HG02763 (cell line): ENCODE data around the gene HIF1A.
"Not testable (repeated sequence)": the region's sequence is repeated elsewhere in the genome, so short reads cannot be mapped to it uniquely, and the experiment has no call there.

ENCODE experiments used
- ATAC-seq: cut with Tn5 transposase; IDR thresholded peaks from one replicate; pipeline ENCODE4 v1.9.1; 2021; ENCODE audit warnings: mild to moderate bottlenecking, moderate library complexity; ENCODE audit not compliant: unreplicated experiment

The HIF1A gene

DNA sequence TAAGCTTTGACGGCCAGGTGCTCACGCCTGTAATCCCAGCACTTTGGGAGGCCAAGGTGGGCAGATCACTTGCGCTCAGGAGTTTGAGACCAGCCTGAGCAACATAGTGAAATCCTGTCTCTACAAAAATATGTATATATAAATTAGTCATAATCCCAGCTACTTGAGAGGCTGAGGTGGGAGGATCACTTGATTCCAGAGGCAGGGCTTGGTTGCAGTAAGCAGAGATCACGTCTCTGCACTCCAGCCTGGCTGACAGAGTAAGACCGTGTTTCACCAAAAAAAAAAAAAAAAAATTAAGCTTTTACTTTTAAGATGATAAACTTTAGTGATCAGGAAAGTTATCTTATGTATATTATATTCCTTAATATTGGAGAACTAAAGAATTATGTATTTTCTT, 48.9 kb downstream of the HIF1A start:
- no peak for ATAC-seq

DNA sequence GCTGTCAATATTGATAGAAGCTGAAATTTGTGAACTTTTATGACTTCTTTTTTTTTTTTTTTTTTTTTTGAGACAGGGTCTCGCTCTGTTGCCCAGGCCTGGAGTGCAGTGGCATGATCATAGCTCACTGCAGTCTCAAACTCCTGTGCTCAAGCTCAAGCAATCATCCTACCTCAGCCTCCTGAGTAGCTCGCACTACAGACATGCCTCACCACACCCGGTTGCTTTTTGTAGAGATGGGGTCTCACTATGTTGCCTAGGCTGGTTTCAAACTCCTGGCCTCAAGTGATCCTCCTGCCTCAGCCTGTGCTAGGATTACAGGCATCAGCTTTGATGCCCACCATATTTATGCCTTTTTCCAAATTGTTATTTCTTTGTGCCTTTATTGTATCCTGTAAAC, 51.0 kb downstream of the HIF1A start:
- not testable (repeated sequence) for ATAC-seq

- ATAC-seq, result no peak
These were observed 51.6 kb downstream of the HIF1A start for GRCh38 chr14:61746881-61747280.

DNA sequence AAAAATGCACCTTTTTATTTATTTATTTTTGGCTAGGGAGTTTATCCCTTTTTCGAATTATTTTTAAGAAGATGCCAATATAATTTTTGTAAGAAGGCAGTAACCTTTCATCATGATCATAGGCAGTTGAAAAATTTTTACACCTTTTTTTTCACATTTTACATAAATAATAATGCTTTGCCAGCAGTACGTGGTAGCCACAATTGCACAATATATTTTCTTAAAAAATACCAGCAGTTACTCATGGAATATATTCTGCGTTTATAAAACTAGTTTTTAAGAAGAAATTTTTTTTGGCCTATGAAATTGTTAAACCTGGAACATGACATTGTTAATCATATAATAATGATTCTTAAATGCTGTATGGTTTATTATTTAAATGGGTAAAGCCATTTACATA, 52.0 kb downstream of the HIF1A start:
- no peak for ATAC-seq

GRCh38 chr14:61749264-61749663, 54.0 kb downstream of the HIF1A start:
- ATAC-seq, result no peak

DNA sequence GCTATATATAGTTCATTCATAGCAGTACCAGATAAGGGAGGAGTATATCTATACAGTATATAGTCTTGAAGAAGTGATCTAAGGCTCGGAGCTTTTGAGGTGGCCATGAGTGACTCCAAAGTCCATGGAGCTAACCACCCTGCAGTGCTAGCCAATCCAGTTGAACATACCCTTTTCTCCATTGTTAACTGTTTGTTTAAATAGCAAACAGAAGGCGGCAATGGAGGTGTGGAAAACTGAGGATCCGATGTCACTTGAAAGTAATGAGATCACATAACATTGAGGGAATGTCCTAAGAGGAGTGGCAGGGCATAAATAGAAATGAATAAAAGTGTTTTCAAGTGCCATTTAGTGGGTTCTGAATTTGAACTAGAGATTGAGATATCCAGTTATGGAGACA, 54.6 kb downstream of the HIF1A start:
- no peak for ATAC-seq

GRCh38 chr14:61750708-61751474, 55.6 kb downstream of the HIF1A start:
- peak; percentile 93 for ATAC-seq

GRCh38 chr14:61751475-61751989, 56.2 kb downstream of the HIF1A start:
- no peak for ATAC-seq

- peak; percentile 28 for ATAC-seq
These were observed 57.3 kb downstream of the HIF1A start for GRCh38 chr14:61752626-61753025.

- ATAC-seq, result no peak
These were observed 58.3 kb downstream of the HIF1A start for GRCh38 chr14:61753631-61754030.

GRCh38 chr14:61754627-61755381, 59.5 kb downstream of the HIF1A start:
- no peak for ATAC-seq

DNA sequence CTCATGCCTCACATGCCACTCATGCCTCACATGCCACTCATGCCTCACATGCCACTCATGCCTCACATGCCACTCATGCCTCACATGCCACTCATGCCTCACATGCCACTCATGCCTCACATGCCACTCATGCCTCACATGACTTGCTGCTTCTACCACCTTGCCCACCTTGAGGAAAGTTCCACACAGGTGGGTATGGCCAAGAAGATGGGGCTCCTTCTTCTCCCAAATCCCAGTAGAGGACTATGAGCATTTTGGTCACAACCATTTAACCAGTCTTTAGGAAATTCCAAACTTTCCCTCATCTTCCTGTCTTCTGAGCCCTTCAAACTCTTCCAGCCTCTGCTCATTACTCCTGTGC, 60.0 kb downstream of the HIF1A start:
- not testable (repeated sequence) for ATAC-seq

DNA sequence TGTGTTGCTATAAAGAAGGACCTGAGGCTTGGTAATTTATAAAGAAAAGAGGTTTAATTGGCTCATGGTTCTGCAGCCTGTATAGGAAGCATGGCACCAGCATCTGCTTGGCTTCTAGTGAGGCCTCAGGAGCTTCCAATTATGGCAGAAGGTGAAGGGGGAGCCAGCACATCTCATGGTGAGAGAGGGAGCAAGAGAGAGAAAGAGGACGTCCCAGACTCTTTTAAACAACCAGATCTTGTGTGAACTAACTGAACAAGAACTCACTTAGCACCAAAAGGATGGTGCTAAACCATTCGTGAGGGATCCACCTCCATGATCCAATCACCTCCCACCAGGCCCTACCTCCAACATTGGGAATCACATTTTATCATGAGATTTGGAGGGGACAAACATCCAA, 60.8 kb downstream of the HIF1A start:
- no peak for ATAC-seq

DNA sequence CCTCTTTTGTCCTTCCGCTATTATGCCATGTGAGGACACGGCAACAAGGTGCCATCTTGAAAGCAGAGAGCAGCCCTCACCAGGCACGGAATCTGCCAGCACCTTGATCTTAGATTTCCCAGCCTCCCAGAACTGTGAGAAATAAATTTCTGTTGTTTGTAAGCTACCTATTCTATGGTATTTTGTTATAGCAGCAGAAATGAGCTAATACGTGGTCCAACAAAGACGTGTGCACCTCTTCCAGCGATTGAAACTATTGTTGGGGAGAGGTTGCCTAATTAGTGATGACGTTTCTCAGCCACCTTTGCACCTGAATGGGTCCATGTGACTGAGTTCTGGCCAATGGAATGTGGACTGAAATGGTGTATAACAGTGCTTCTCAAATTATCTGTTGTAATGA, 64.6 kb downstream of the HIF1A start:
- ATAC-seq, result no peak

DNA sequence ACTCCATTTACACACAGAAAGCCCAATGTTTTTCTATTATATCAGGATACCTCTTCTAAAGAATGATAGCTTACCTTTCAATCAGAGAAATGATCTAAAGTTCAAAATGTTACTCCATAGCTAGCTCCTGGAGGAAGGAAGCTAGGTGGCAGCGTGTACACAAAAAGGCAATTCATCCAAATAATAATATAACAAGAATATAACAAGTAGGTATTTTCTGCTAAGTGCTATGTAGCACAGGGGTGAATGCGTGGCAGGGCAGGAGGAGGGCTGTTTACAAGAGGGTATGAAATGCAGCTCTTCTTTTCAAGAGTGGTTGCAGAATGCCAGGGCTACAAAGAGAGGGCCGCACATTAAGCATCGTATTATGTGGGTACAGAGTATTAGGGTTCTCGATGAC, 66.2 kb downstream of the HIF1A start:
- ATAC-seq, result no peak

DNA sequence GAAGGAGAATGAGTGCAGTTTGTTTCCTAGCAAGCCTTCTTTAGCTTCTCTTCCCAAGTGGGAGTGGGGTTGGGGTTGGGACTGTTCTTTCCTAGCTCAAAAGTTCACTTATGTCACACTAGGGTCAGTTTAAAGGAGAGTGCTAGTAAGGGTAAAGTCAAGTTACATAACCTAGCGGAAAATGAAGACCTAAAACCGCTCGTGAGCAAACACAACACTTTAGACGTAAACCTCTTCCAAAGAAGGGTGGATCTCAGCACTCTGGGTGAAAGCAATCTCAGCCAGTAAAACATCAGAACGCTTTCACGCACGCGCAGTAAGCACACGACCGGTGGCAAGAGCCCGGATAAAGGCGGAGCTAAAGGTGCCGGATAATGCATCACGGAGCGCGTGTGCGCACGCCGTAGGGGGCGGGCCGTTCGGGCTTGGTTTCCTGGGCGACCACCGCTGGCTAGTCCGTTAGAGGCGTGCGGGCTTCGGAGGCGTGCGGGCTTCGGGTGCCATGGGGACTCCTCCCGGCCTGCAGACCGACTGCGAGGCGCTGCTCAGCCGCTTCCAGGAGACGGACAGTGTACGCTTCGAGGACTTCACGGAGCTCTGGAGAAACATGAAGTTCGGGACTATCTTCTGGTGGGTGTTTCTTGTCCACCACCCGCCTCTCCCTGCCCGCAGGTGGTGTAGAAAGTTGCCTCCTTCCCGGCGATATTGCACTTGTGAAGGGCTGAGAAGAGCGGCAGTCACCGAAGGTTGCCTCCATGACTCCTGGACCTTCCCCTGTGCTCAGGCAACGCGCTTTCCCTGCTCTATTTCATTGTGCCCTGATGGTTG, 66.9 kb downstream of the HIF1A start, which contains the start of gene SNAPC1:
TSS of gene SNAPC1 (plus strand) at position 462 of the 828 bp plus-strand sequence. CDS start at position 503, 41 bp downstream.
- ATAC-seq, result peak; percentile 99

DNA sequence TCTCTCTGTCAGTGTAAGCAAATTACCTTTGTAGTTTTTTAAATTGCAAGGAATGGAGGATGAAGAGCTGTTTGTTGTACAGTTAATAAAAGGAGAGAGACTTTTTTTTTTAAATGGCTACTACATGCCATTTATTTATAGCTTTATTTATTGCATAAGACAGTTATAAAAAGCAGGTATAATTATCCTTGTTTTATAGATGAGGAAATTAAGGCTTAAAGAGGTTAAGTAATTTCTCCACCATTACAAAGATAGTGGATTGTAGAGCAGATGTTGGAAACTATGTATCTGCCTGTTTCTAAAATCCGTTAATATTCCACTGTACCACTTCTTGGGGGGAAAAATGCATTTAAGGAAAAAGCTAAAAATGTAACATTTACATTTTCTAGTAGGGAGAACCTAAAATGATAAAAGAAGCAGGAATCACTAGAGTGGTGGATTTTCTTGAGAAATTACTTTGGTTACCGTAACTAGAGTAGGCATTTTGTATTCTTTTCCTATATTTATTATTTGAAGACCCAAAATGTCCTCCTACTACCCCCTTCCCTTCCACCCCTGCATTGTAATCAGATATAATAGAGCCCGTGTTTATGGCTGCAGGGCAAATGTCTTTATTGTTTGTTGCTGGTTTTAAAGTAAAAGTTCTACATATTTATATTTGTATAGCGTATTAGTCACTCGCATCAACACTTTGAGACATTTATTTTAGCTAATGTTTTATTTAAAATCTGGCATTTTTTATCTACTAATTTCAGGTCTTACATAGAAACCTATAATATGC, 69.2 kb downstream of the HIF1A start:
- no peak for ATAC-seq

- ATAC-seq, result no peak
These were observed 70.1 kb downstream of the HIF1A start for GRCh38 chr14:61765225-61765943.

GRCh38 chr14:61766151-61766550, 70.8 kb downstream of the HIF1A start:
- no peak for ATAC-seq

DNA sequence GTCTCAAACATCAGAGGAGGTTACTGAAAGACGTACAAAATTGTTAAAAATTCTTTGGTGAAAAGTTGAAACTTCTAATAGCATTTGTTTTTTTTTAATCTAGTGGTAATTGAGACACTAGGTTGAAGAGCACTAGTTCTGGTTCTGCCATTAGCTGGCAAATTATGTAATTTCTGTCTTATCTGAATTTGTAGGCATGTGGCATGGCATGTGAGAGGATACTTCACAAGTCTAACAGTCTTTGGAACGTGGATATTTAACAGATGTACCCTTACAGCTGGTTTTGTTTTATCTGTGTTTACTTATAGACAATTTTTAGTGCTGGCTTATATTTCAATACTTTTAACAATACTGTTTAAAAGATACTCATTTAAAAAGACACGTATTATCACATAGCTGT, 72.9 kb downstream of the HIF1A start:
- no peak for ATAC-seq
